Upper lobe of right lung (tissue), 1 donor: ENCODE results near the gene TIMM44. TPM values are rescaled to one million over a fixed set of nuclear protein-coding genes. Genes with fewer than 3 reads are reported as not detected.

Experiments
- ATAC-seq: fragments of 200-7000 bp; cut with Tn5 transposase; one replicate; pipeline ENCODE4 v1.9.1; 2020; ENCODE audit warnings: mild to moderate bottlenecking, moderate library complexity
- DNase-seq: peaks from one replicate; pipeline ENCODE4 v3.0.0-alpha.2; 2020
- H3K27ac ChIP-seq: fragments of 200-600 bp; one replicate; pipeline ENCODE4 v1.8.0; 2022
- H3K27me3 ChIP-seq: fragments of 200-600 bp; one replicate; pipeline ENCODE4 v1.8.0; 2022; ENCODE audit warnings: mild to moderate bottlenecking
- H3K36me3 ChIP-seq: fragments of 200-600 bp; one replicate; pipeline ENCODE4 v1.8.0; 2022
- H3K4me1 ChIP-seq: fragments of 200-600 bp; one replicate; pipeline ENCODE4 v1.8.0; 2022
- H3K4me3 ChIP-seq: fragments of 200-600 bp; one replicate; pipeline ENCODE4 v1.8.0; 2022; ENCODE audit warnings: mild to moderate bottlenecking
- H3K9me3 ChIP-seq: fragments of 200-600 bp; one replicate; pipeline ENCODE4 v1.8.0; 2022
- CTCF ChIP-seq: fragments of 200-600 bp; IDR thresholded peaks from one replicate; pipeline ENCODE4 v1.8.0; 2022; ENCODE audit warnings: antibody characterized with exemption
- intact Hi-C: fragments of 100-400 bp; cut with DNase I; formaldehyde crosslinking; loops from one replicate; pipeline ENCODE4 v1.11.0; 2022
- total RNA-seq: library from RNA; stranded (reverse); fragmentation: NEBNext Ultra II Directional; extraction: Animal tissue kit (Norgen Biotek cat#: 25700); gene quantifications from one replicate; pipeline ENCODE4 v1.2.1, GENCODE V29; 2021
- donor health status: DM: no; HTN: yes; CAD: no; lungs with severe emphysema.

TIMM44 gene
- total RNA-seq, 1 donor from 2014 or later: 49.8 TPM

GRCh38 chr19:7979011-7979410 is 35.5 kb upstream of the TIMM44 start:
- no peaks in the 10 kb centered on the region for H3K4me1 ChIP-seq
- H3K9me3 ChIP-seq: no peaks in the 10 kb centered on the region
- peaks cover 60% of the 10 kb centered on the region for H3K36me3 ChIP-seq
- H3K27me3 ChIP-seq: no peaks in the 10 kb centered on the region
- no peak overlapping the region for H3K27ac ChIP-seq
- no peak overlapping the region for H3K4me3 ChIP-seq
- intact Hi-C loops: no loop called here
- ATAC-seq: no peak
- DNase-seq: no peak
- no peak for TF ChIP-seq CTCF

- no peak for DNase-seq
- H3K36me3 ChIP-seq: peaks cover 64% of the 10 kb centered on the region
- ATAC-seq: no peak
- H3K27me3 ChIP-seq: no peaks in the 10 kb centered on the region
- no peak overlapping the region for H3K4me3 ChIP-seq
- no peaks in the 10 kb centered on the region for H3K9me3 ChIP-seq
- intact Hi-C loops: no loop called here
- TF ChIP-seq CTCF: no peak
- no peak overlapping the region for H3K27ac ChIP-seq
- H3K4me1 ChIP-seq: no peaks in the 10 kb centered on the region
These were observed 34.8 kb upstream of the TIMM44 start for GRCh38 chr19:7978179-7978825.

DNA sequence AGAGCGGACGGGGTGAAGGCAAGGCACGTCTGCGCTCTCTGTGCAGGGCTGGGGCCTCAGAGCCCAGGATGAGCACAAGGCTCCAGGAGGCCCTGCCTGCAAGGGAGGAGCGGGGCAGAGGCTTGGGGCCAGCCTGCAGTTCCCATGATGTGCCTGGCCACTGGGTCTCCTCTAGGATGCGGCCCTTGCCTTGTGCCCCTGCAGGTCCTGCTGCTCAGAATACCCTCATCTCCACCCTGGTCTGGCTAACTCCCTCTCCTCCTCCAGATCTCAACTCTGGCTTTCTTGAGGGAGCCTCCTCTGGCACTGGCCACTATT is 34.2 kb upstream of the TIMM44 start:
- Histone ChIP-seq H3K9me3 (no peaks in the 10 kb centered on the region), H3K27ac (no peak overlapping the region), H3K36me3 (peaks cover 61% of the 10 kb centered on the region), H3K27me3 (no peaks in the 10 kb centered on the region), H3K4me3 (no peak overlapping the region), H3K4me1 (no peaks in the 10 kb centered on the region)
- intact Hi-C loops: no loop called here
- DNase-seq: no peak
- TF ChIP-seq CTCF: no peak
- ATAC-seq: no peak

- intact Hi-C loops: no loop called here
- no peaks in the 10 kb centered on the region for H3K27me3 ChIP-seq
- H3K4me1 ChIP-seq: no peaks in the 10 kb centered on the region
- DNase-seq: no peak
- H3K9me3 ChIP-seq: no peaks in the 10 kb centered on the region
- peaks cover 59% of the 10 kb centered on the region for H3K36me3 ChIP-seq
- ATAC-seq: no peak
- H3K27ac ChIP-seq: no peak overlapping the region
- TF ChIP-seq CTCF: no peak
- no peak overlapping the region for H3K4me3 ChIP-seq
These were observed 33.7 kb upstream of the TIMM44 start for GRCh38 chr19:7977021-7977722.

DNA sequence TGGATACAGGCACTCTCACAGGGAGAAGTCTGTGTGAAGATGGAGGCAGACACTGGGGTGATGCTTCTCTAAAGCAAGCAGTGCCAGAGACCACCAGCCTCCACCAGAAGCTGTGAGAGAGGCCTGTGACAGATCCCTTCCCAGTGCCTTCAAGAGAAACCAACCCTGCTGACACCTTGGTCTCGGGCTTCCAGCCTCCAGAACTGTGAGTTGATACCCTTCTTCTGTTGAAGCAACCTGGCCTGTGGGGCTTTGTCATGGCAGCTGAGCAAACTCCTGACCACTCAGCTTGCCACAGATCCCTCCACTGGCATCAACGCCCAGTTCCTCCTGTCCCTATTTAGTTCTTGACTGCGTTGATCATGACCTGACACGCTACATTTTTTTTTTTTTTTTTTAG is 33.0 kb upstream of the TIMM44 start:
- H3K9me3 ChIP-seq: no peaks in the 10 kb centered on the region
- no peak for TF ChIP-seq CTCF
- intact Hi-C loops: no loop called here
- no peaks in the 10 kb centered on the region for H3K27me3 ChIP-seq
- ATAC-seq: no peak
- DNase-seq: no peak
- no peaks in the 10 kb centered on the region for H3K4me1 ChIP-seq
- peaks cover 63% of the 10 kb centered on the region for H3K36me3 ChIP-seq
- H3K4me3 ChIP-seq: no peak overlapping the region
- no peak overlapping the region for H3K27ac ChIP-seq
